ENCODE results near the gene CEMP1.

CEMP1 gene

GRCh38 chr16:2515180-2515851 is 15.9 kb downstream of the CEMP1 start:
- TF ChIP-seq POLR2A (IDR thresholded peaks at IDR 0.05; ENCODE audit: low read length) (peak; percentile 46), GATA1 (IDR thresholded peaks at IDR 0.05; ENCODE audit: low read depth, low read length) (no peak)
- peak; percentile 73 to 75 for DNase-seq

- DNase-seq: peak; percentile 73 to 82
Measured at GRCh38 chr16:2514333-2515179, 16.7 kb downstream of the CEMP1 start.

GRCh38 chr16:2513405-2514332 is 17.5 kb downstream of the CEMP1 start, which contains the start of gene ATP6V0C:
Gene ATP6V0C, plus strand, starts transcription at chr16:2513952. Its CDS starts 152 bp downstream, at chr16:2514104.
- TF ChIP-seq GATA1 (IDR thresholded peaks at IDR 0.05; ENCODE audit: low read depth, low read length): no peak
- peak; percentile 81 for TF ChIP-seq POLR2A (IDR thresholded peaks at IDR 0.05; ENCODE audit: low read length)
- peak; percentile 97 to 99 for DNase-seq

More at GRCh38 chr16:2514333-2515179, 16.7 kb downstream of the CEMP1 start:
- TF ChIP-seq POLR2A (IDR thresholded peaks at IDR 0.05; ENCODE audit: low read length) (no peak), GATA1 (IDR thresholded peaks at IDR 0.05; ENCODE audit: low read depth, low read length) (no peak)

- no peak for TF ChIP-seq POLR2A (IDR thresholded peaks at IDR 0.05; ENCODE audit: low read length)
- TF ChIP-seq GATA1 (IDR thresholded peaks at IDR 0.05; ENCODE audit: low read depth, low read length): no peak
Measured at GRCh38 chr16:2512735-2513404, 18.3 kb downstream of the CEMP1 start.

GRCh38 chr16:2511996-2512734 is 19.0 kb downstream of the CEMP1 start:
- no peak for TF ChIP-seq GATA1 (IDR thresholded peaks at IDR 0.05; ENCODE audit: low read depth, low read length)
- TF ChIP-seq POLR2A (IDR thresholded peaks at IDR 0.05; ENCODE audit: low read length): no peak
- no peak for DNase-seq

More at GRCh38 chr16:2512735-2513404, 18.3 kb downstream of the CEMP1 start:
- peak in 1 of 2 experiments; percentile 38 for DNase-seq

- no peak for TF ChIP-seq GATA1 (IDR thresholded peaks at IDR 0.05; ENCODE audit: low read depth, low read length)
- no peak for TF ChIP-seq POLR2A (IDR thresholded peaks at IDR 0.05; ENCODE audit: low read length)
- peak in 1 of 2 experiments; percentile 49 for DNase-seq
Measured at GRCh38 chr16:2511128-2511800, 19.9 kb downstream of the CEMP1 start.

- TF ChIP-seq GATA1 (IDR thresholded peaks at IDR 0.05; ENCODE audit: low read depth, low read length) (no peak), POLR2A (IDR thresholded peaks at IDR 0.05; ENCODE audit: low read length) (no peak)
- no peak for DNase-seq
Measured at GRCh38 chr16:2508722-2509400, 22.3 kb downstream of the CEMP1 start.

GRCh38 chr16:2507665-2508064 is 23.5 kb downstream of the CEMP1 start:
- no peak for DNase-seq
- TF ChIP-seq GATA1 (IDR thresholded peaks at IDR 0.05; ENCODE audit: low read depth, low read length) (no peak), POLR2A (IDR thresholded peaks at IDR 0.05; ENCODE audit: low read length) (no peak)

GRCh38 chr16:2507052-2507659 is 24.1 kb downstream of the CEMP1 start:
- TF ChIP-seq POLR2A (IDR thresholded peaks at IDR 0.05; ENCODE audit: low read length): no peak
- DNase-seq: no peak

GRCh38 chr16:2505695-2506094 is 25.5 kb downstream of the CEMP1 start:
- DNase-seq: no peak
- TF ChIP-seq GATA1 (IDR thresholded peaks at IDR 0.05; ENCODE audit: low read depth, low read length): no peak
- TF ChIP-seq POLR2A (IDR thresholded peaks at IDR 0.05; ENCODE audit: low read length): no peak
